Measurements from ENCODE around the gene EXOC4.

DNA sequence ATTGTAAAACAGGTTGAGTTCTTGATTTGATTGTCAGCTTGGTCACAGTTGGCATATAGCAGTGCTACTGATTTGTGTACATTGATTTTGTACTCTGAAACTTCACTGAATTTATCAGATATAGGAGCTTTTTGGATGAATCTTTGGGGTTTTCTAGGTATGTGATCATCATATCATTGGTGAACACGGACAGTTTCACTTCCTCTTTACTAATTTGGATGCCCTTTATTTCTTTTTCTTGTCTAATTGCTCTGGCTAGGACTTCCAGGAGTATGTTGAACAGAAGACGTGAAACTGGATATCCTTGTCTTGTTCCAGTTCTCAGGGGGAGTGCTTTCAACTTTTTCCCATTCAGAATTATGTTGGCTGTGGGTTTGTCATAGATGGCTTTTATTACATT lies 86.9 kb downstream of the EXOC4 start:
- no peak for TF ChIP-seq POLR2A (IDR thresholded peaks at IDR 0.05)
- TF ChIP-seq, protein P1, sequence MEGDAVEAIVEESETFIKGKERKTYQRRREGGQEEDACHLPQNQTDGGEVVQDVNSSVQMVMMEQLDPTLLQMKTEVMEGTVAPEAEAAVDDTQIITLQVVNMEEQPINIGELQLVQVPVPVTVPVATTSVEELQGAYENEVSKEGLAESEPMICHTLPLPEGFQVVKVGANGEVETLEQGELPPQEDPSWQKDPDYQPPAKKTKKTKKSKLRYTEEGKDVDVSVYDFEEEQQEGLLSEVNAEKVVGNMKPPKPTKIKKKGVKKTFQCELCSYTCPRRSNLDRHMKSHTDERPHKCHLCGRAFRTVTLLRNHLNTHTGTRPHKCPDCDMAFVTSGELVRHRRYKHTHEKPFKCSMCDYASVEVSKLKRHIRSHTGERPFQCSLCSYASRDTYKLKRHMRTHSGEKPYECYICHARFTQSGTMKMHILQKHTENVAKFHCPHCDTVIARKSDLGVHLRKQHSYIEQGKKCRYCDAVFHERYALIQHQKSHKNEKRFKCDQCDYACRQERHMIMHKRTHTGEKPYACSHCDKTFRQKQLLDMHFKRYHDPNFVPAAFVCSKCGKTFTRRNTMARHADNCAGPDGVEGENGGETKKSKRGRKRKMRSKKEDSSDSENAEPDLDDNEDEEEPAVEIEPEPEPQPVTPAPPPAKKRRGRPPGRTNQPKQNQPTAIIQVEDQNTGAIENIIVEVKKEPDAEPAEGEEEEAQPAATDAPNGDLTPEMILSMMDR (IDR thresholded peaks at IDR 0.05) = no peak
